Adrenal gland (tissue), 12 donors: ENCODE measurements around the gene PCYOX1L. TPM values are rescaled to one million over a fixed set of nuclear protein-coding genes. Genes with fewer than 3 reads are reported as not detected.

Experiments
- DNase-seq, 7 donors: peaks; one replicate each; pipeline ENCODE4 v3.0.0-alpha.2; 2019 to 2020
- H3K27ac ChIP-seq, 5 donors: fragments of 200-600 bp; sonication (generic) in 4 of 5; 1 replicate in 3 of 5; 2 replicates in 2 of 5; pipeline versions ENCODE4 v1.5.1 to v1.8.0; 2016 to 2020; ENCODE audit warnings: mild to moderate bottlenecking in 1 of 5
- H3K27me3 ChIP-seq: fragments of 200-600 bp; 2 replicates; pipeline ENCODE4 v1.8.0; 2021
- H3K36me3 ChIP-seq, 2 donors: fragments of 200-600 bp; replicated peaks in 1 of 2; 1 replicate in 1 of 2; 2 replicates in 1 of 2; pipeline versions ENCODE4 v1.5.1 to v1.8.0; 2018 to 2022
- H3K4me1 ChIP-seq, 2 donors: fragments of 200-600 bp; replicated peaks in 1 of 2; 1 replicate in 1 of 2; 2 replicates in 1 of 2; pipeline versions ENCODE4 v1.5.1 to v1.8.0; 2018 to 2021
- H3K4me3 ChIP-seq, 4 donors: fragments of 200-600 bp; sonication (generic) in 3 of 4; one replicate each; pipeline ENCODE4 v1.5.1; 2016 to 2018
- H3K9me3 ChIP-seq, 3 donors: fragments of 200-600 bp; sonication (generic) in 1 of 3; replicated peaks in 1 of 3; 1 replicate in 2 of 3; 2 replicates in 1 of 3; pipeline versions ENCODE4 v1.5.1 to v1.8.0; 2016 to 2021
- POLR2A ChIP-seq, 2 donors: fragments of 450-650 bp; IDR thresholded peaks; one replicate each; pipeline ENCODE4 v1.6.1; 2017; ENCODE audit warnings: antibody characterized with exemption in 2 of 2, mild to moderate bottlenecking in 2 of 2, moderate library complexity in 1 of 2
- WGBS, 4 donors: extraction: QIAGEN DNeasy Blood & Tissue Kit in 2 of 4; methylation state at CpG; one replicate each; pipeline versions ENCODE4 v1.1.5 to v1.1.7; 2013 to 2017; 5-methylcytosine and 5-hydroxymethylcytosine counted together
- intact Hi-C, 2 donors: fragments of 100-400 bp; cut with DNase I; formaldehyde crosslinking; loops; one replicate each; pipeline versions ENCODE4 v1.14.1 to v1.15.0; 2022 to 2023
- polyA plus RNA-seq, 3 donors: library from polyadenylated mRNA; stranded (reverse); fragments of 200-250 nt in 2 of 3; fragments of 350-450 nt in 1 of 3; fragmentation: Illumina TruSeq in 1 of 3; extraction: RNeasy Lipid Tissue Mini Kit (QIAGEN cat#74804) in 1 of 3; gene quantifications; one replicate each; pipeline ENCODE4 v1.2.3, GENCODE V29; 2013 to 2014
- total RNA-seq, 9 donors: library from RNA; depleted of rRNA in 4 of 9; stranded (reverse); fragments of >200 nt in 4 of 9; fragments of 120-200 nt in 1 of 9; fragmentation: NEBNext Ultra II Directional in 1 of 9; extraction: Animal tissue kit (Norgen Biotek cat#: 25700) in 1 of 9; gene quantifications; one replicate each; pipeline versions ENCODE4 v1.1.0 to v1.2.4, GENCODE V29; 2013 to 2023
- TF ChIP-seq, protein P1 (sequence below), 6 experiments: fragments of 450-650 bp in 4 of 6; fragments of 200-600 bp in 2 of 6; sonication (generic) in 1 of 6; IDR thresholded peaks; 1 replicate in 5 of 6; 2 replicates in 1 of 6; pipeline versions ENCODE4 v1.5.1 to v1.8.0; 2016 to 2021; ENCODE audit warnings: antibody characterized with exemption in 6 of 6, mild to moderate bottlenecking in 2 of 6, moderate library complexity in 1 of 6
- donor health status: healthy with polysubstance abuse.
- donor health status: Bipolar disorder and iron deficiency.
- donor health status: DM: yes; HTN: yes; CAD: no.
- donor health status: DM: no; HTN: no; CAD: no.
- donor health status: DM: no; HTN: no; CAD: no.
- donor health status: DM: yes; HTN: yes; CAD: no.

PCYOX1L gene
- total and polyA plus RNA-seq, 12 donors: 4.7 to 17.1 (median 9.4) TPM

GRCh38 chr5:149362541-149362940, 4.7 kb downstream of the PCYOX1L start:
- no peaks in the 10 kb centered on the region for H3K9me3 ChIP-seq
- DNase-seq: no peak
- 84 to 93% (median 90%) methylated on average over 9 to 12 of the region's 12 CpGs for WGBS, 4 donors
- H3K27me3 ChIP-seq: no peaks in the 10 kb centered on the region
- TF ChIP-seq POLR2A (IDR thresholded peaks at IDR 0.05): no peak
- TF ChIP-seq, protein P1, sequence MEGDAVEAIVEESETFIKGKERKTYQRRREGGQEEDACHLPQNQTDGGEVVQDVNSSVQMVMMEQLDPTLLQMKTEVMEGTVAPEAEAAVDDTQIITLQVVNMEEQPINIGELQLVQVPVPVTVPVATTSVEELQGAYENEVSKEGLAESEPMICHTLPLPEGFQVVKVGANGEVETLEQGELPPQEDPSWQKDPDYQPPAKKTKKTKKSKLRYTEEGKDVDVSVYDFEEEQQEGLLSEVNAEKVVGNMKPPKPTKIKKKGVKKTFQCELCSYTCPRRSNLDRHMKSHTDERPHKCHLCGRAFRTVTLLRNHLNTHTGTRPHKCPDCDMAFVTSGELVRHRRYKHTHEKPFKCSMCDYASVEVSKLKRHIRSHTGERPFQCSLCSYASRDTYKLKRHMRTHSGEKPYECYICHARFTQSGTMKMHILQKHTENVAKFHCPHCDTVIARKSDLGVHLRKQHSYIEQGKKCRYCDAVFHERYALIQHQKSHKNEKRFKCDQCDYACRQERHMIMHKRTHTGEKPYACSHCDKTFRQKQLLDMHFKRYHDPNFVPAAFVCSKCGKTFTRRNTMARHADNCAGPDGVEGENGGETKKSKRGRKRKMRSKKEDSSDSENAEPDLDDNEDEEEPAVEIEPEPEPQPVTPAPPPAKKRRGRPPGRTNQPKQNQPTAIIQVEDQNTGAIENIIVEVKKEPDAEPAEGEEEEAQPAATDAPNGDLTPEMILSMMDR (IDR thresholded peaks at IDR 0.05): no peak
- no peak overlapping the region for H3K27ac ChIP-seq
- peaks cover 5 to 7% of the 10 kb centered on the region in 2 donors for H3K4me1 ChIP-seq
- H3K4me3 ChIP-seq: no peak overlapping the region
- intact Hi-C loops: no loop called here
- no peaks in the 10 kb centered on the region for H3K36me3 ChIP-seq

DNA sequence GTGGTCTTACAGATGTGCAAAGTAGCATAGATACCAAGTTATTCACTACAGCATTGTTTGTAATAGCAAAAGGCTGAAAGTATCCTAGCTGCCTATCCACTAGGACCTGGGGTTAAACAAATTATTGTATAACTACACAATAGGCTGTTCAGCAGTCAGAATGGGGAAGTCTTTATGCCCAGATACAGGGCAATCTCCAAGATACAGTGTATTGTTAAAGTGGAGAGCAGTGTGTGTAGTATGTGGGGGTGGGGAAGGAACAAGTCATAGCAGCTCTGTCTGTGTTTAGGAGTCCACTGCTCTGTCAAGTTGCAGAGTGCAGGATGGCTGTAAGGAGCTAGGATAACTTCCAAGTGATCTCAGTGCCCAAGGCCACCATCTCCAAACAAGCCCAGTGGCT, 5.5 kb downstream of the PCYOX1L start:
- H3K27ac ChIP-seq: no peak overlapping the region
- DNase-seq: no peak
- TF ChIP-seq, protein P1 (IDR thresholded peaks at IDR 0.05): no peak
- no peak for TF ChIP-seq POLR2A (IDR thresholded peaks at IDR 0.05)
- no peaks in the 10 kb centered on the region for H3K9me3 ChIP-seq
- intact Hi-C loops: no loop called here
- H3K36me3 ChIP-seq: no peaks in the 10 kb centered on the region
- H3K4me3 ChIP-seq: no peak overlapping the region
- no peaks in the 10 kb centered on the region for H3K27me3 ChIP-seq
- H3K4me1 ChIP-seq: peaks cover 3% of the 10 kb centered on the region in 2 donors

GRCh38 chr5:149363936-149364335, 6.1 kb downstream of the PCYOX1L start:
- Histone ChIP-seq H3K27me3 (no peaks in the 10 kb centered on the region), H3K36me3 (no peaks in the 10 kb centered on the region), H3K4me1 (no peaks in the 10 kb centered on the region), H3K27ac (no peak overlapping the region), H3K9me3 (no peaks in the 10 kb centered on the region), H3K4me3 (no peak overlapping the region)
- peak in 1 of 7 donors; percentile 37 for DNase-seq
- TF ChIP-seq POLR2A (IDR thresholded peaks at IDR 0.05): no peak
- TF ChIP-seq, protein P1 (IDR thresholded peaks at IDR 0.05): no peak
- intact Hi-C loops: no loop called here
- WGBS, 4 donors: 86 to 96% (median 93%) methylated on average over 4 to 9 of the region's 9 CpGs

DNA sequence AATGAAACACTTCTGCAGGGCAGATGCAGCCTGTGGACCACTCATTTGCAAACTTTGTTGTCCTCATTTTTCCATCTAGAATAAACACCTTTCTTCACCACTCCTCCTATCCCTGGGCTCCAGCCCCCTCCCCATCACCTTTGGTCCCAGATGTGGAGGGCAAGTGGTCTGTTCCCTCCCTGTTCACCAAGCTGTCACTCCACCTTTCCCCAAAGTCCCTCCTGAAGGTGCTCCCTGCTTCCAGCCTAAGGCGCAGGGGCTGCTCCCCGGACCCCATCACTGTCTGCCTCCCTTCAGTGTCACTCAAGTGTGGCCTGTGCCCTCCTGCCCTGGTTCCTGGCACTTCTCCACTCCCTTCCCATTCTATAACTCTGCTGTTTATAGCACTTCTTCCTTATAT, 6.9 kb downstream of the PCYOX1L start:
- H3K4me1 ChIP-seq: no peaks in the 10 kb centered on the region
- peak in 1 of 7 donors; percentile 35 for DNase-seq
- no peaks in the 10 kb centered on the region for H3K36me3 ChIP-seq
- H3K27ac ChIP-seq: no peak overlapping the region
- 89 to 100% (median 96%) methylated on average over 2 of the region's 2 CpGs for WGBS, 4 donors
- no peaks in the 10 kb centered on the region for H3K27me3 ChIP-seq
- intact Hi-C loops: loop anchor here (5.0 kb wide), 1 partner anchor 47 kb away; no protein-coding TSS in a partner anchor
- no peak overlapping the region for H3K4me3 ChIP-seq
- no peaks in the 10 kb centered on the region for H3K9me3 ChIP-seq
- TF ChIP-seq, protein P1 (IDR thresholded peaks at IDR 0.05): no peak
